OCI-LY3 (cell line): ENCODE data around the gene ANKEF1.

Source experiments
- EZH2phosphoT487 ChIP-seq: fragments of 200-600 bp; shearing (Covaris generic); IDR thresholded peaks from 2 replicates; pipeline ENCODE4 v1.6.1; 2018; ENCODE audit warnings: antibody characterized with exemption, mixed run types, low read depth
- TF ChIP-seq, protein P1 (sequence below): fragments of 200-600, 300-600 bp; sonication (generic); IDR thresholded peaks from 2 replicates; pipeline ENCODE4 v1.5.1; 2014; ENCODE audit warnings: antibody characterized with exemption, low read length, low read depth

- TF ChIP-seq, protein P1, sequence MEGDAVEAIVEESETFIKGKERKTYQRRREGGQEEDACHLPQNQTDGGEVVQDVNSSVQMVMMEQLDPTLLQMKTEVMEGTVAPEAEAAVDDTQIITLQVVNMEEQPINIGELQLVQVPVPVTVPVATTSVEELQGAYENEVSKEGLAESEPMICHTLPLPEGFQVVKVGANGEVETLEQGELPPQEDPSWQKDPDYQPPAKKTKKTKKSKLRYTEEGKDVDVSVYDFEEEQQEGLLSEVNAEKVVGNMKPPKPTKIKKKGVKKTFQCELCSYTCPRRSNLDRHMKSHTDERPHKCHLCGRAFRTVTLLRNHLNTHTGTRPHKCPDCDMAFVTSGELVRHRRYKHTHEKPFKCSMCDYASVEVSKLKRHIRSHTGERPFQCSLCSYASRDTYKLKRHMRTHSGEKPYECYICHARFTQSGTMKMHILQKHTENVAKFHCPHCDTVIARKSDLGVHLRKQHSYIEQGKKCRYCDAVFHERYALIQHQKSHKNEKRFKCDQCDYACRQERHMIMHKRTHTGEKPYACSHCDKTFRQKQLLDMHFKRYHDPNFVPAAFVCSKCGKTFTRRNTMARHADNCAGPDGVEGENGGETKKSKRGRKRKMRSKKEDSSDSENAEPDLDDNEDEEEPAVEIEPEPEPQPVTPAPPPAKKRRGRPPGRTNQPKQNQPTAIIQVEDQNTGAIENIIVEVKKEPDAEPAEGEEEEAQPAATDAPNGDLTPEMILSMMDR, result no peak
- no peak for TF ChIP-seq EZH2phosphoT487
These were observed 40.8 kb downstream of the ANKEF1 start for GRCh38 chr20:10075606-10076005.
